SKM-1 (cell line): ENCODE results near the gene CDH11.

Experiments
- DNase-seq: peaks from one replicate; lab custom pipeline; 2025; ENCODE audit not compliant: unreplicated experiment; lab: John Stamatoyannopoulos, UW

CDH11 gene

GRCh38 chr16:64982581-64982980, 139.3 kb downstream of the CDH11 start:
- no peak for DNase-seq

GRCh38 chr16:64981568-64982281, 140.1 kb downstream of the CDH11 start:
- no peak for DNase-seq

- no peak for DNase-seq
Measured at GRCh38 chr16:64977206-64977920, 144.5 kb downstream of the CDH11 start.

GRCh38 chr16:64975821-64976220, 146.0 kb downstream of the CDH11 start:
- no peak for DNase-seq

- no peak for DNase-seq
Measured at GRCh38 chr16:64974381-64974780, 147.5 kb downstream of the CDH11 start.

GRCh38 chr16:64973171-64973570, 148.7 kb downstream of the CDH11 start:
- DNase-seq: no peak

GRCh38 chr16:64971171-64971570, 150.7 kb downstream of the CDH11 start:
- no peak for DNase-seq

GRCh38 chr16:64969221-64969620, 152.6 kb downstream of the CDH11 start:
- DNase-seq: no peak

- no peak for DNase-seq
Measured at GRCh38 chr16:64968539-64968938, 153.3 kb downstream of the CDH11 start.

GRCh38 chr16:64964126-64964540, 157.7 kb downstream of the CDH11 start:
- DNase-seq: no peak

- no peak for DNase-seq
Measured at GRCh38 chr16:64962786-64963185, 159.1 kb downstream of the CDH11 start.

GRCh38 chr16:64957246-64957645, 164.6 kb downstream of the CDH11 start:
- DNase-seq: no peak

- no peak for DNase-seq
Measured at GRCh38 chr16:64952177-64952576, 169.7 kb downstream of the CDH11 start.

GRCh38 chr16:64951193-64951592, 170.7 kb downstream of the CDH11 start:
- no peak for DNase-seq

- no peak for DNase-seq
Measured at GRCh38 chr16:64950731-64951130, 171.1 kb downstream of the CDH11 start.

GRCh38 chr16:64950262-64950661, 171.6 kb downstream of the CDH11 start:
- no peak for DNase-seq

- DNase-seq: no peak
Measured at GRCh38 chr16:64948056-64948455, 173.8 kb downstream of the CDH11 start.

GRCh38 chr16:64947651-64948050, 174.2 kb downstream of the CDH11 start:
- DNase-seq: no peak

- no peak for DNase-seq
Measured at GRCh38 chr16:64933885-64934284, 188.0 kb downstream of the CDH11 start.

- DNase-seq: no peak
Measured at GRCh38 chr16:64926476-64926875, 195.4 kb downstream of the CDH11 start.

- DNase-seq: no peak
Measured at GRCh38 chr16:64925166-64925565, 196.7 kb downstream of the CDH11 start.

- DNase-seq: no peak
Measured at GRCh38 chr16:64924086-64924485, 197.8 kb downstream of the CDH11 start.
